DMS53 treated with DMSO at 0.1 percent for 48 hours (cell line): Measurements from ENCODE around the gene RHOT1.
"Not testable (repeated sequence)": the region's sequence is repeated elsewhere in the genome, so short reads cannot be mapped to it uniquely, and the experiment has no call there.

Experiments
- DNase-seq: peaks from one replicate; lab custom pipeline; 2025; ENCODE audit not compliant: unreplicated experiment; lab: John Stamatoyannopoulos, UW

RHOT1 gene

GRCh38 chr17:32142038-32142856 is at the start of gene RHOT1:
Gene RHOT1 (plus strand): TSS chr17:32142502. CDS start chr17:32142693, 191 bp downstream.
- DNase-seq: peak; percentile 59

- no peak for DNase-seq
Observed at GRCh38 chr17:32099686-32100085, 42.6 kb upstream of the RHOT1 start.

- DNase-seq: not testable (repeated sequence)
Observed at GRCh38 chr17:32100323-32100722, 42.0 kb upstream of the RHOT1 start.

GRCh38 chr17:32100971-32101631 is 41.2 kb upstream of the RHOT1 start:
- DNase-seq: peak; percentile 2

DNA sequence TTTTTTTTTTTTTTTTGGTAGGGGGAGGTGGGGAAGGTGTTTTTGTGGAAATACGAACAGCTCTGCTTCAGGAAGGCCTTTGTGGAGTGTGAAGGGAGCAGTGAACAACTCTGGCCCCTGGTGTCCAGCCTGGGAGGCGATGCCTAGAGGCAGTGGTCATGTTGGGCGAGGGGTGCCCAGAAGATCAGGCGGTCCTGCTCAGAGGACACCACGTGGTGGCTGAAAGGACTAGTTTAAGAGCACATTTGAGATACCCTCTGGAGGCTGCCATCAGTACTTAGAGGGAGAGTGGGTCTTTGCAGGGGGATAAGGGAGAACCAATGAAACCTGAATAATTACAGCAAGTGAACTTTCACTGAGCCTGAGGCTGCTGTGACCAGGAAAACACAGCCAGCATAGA is 40.1 kb upstream of the RHOT1 start:
- no peak for DNase-seq

DNA sequence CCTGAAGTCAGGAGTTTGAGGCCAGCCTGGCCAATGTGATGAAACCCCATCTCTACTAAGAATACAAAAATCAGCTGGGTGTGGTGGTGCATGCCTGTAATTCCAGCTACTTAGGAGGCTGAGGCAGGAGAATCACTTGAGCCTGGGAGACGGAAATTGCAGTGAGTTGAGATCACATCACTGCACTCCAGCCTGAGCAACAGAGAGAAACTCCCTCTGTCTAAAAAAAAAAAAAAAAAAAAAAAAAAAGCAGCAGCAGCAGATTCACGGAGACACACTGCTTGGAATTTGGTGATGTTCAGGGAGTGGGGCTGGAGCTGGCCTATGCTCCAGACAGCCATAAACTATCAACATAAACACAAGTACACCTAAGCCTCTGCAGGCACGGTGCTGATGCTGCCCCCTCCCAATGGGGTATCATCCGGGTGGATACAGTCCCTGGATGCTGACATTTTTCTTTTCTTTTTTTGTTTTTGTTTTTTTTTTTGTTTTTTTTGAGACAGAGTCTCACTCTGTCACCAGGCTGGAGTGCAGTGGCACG is 39.6 kb upstream of the RHOT1 start:
- no peak for DNase-seq

GRCh38 chr17:32103476-32104113 is 38.7 kb upstream of the RHOT1 start:
- no peak for DNase-seq

DNA sequence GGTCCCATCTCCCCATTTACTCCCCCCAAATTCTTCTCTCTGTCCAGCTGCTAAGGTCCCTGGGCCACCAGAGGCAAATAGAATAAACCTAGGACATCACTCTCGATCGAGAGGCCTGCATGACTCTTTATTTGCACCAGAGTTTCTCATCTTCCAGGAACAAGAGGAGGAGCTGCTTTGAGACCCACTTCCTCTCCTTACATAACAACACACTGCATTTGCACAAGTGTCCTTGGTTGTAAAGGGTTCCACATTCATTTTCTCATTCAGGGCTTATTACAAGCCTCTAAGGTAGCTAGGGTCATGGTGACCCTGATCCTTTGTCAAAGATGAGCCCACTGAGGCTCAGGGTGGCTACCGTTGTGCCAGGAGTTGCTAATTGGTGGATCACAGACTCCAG is 38.1 kb upstream of the RHOT1 start:
- no peak for DNase-seq

DNA sequence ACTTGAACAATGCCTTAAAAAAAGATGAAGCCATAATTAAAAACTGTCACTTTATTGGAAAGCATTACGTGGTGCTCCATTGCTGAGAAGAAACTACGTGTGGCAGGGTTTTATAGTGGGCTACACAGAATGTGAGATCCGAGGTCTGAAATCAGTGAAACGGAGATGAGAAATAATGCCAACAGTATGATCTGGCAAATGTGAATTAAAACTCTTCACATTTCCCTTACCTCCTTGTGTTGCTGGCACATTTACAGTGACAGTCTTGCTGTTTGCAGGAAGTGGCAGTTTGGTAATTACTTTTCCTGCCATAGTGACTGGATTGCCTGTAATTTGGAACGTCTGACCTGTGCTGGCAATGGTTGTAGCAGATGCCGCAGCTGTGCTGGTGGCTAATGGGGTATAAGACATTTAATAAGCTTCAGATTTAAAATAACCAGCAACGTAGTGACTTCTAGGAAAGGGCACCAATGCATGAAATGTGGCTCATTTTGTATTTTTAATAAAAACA is 35.8 kb upstream of the RHOT1 start:
- DNase-seq: not testable (repeated sequence)

- DNase-seq: not testable (repeated sequence)
Observed at GRCh38 chr17:32107194-32107593, 35.1 kb upstream of the RHOT1 start.

DNA sequence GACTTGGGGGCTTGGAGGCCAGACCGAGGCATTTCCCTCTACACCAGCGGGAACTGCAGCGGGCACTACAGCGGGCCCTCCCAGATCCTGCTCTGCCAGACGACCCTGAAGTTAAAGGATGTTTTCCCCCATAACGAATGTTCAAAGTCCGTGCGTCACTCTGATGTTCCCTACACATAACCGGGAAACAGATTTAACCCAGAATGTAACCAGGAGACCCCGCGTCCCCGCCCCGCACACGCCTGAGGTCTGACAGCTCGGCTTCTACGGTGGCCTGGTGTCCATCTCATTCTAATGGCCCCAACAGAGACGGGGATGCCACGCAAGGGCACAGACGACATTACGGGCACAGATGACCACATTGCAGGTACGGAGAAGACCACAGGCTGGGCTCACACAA is 31.7 kb upstream of the RHOT1 start:
- DNase-seq: no peak

GRCh38 chr17:32111141-32111771 is 31.0 kb upstream of the RHOT1 start:
- DNase-seq: peak; percentile 2

DNA sequence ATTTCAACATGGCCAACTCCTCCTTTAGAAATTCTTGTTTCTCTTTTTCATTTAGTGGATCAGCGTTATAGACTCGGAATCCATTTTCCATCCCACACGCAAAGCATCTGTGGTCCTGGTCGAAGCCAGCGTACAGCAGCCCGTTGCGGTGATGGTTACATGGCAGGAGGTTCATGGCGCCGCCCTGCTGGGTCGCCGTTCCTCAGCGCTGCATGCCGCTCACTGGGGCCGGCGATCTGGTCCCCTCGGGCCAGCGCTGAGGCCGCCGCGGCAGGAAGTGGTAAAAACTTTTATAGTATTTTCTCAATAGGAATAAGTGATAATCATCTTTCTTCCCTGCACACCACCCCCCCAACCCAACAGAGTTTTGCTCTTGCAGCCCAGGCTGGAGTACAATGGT is 29.9 kb upstream of the RHOT1 start:
- no peak for DNase-seq

DNA sequence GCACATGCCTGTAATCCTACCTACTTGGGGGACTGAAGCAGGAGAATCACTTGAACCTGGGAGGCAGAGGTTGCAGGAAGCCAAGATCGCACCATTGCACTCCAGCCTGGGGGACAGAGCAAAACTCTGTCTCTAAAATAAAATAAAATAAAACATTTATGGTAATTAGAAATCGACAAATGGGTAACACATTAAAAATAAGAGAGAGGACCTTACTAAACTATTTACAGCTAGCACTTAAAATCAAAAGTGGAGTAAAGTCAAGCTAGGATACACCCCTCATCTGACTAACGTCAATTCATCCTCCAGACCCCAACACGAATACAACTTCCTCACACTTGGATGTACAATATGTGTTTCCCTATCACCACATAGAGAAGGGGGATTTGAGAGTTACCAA is 27.8 kb upstream of the RHOT1 start:
- DNase-seq: no peak

- DNase-seq: not testable (repeated sequence)
Observed at GRCh38 chr17:32115546-32115945, 26.8 kb upstream of the RHOT1 start.

DNA sequence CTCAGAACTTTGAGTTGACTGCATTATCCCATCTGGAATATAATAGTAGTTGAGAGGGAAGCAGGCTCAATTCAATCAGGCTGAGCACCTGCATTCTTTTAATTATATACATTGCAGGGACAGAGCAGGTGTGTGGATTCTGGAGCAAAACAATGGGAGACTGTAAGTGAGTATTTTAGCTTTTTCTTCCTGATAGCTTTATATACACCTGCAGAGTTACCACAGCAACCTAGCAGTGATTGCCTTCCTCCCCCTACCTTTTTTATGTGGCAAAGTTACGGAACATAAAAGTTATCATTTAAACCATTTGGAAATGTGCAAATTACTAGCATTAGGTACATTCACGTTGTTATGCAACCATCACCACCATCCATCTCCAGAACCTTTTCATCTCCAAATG is 25.4 kb upstream of the RHOT1 start:
- DNase-seq: no peak

- no peak for DNase-seq
Observed at GRCh38 chr17:32117399-32117798, 24.9 kb upstream of the RHOT1 start.

- not testable (repeated sequence) for DNase-seq
Observed at GRCh38 chr17:32118088-32118487, 24.2 kb upstream of the RHOT1 start.

- no peak for DNase-seq
Observed at GRCh38 chr17:32118835-32119234, 23.5 kb upstream of the RHOT1 start.

- no peak for DNase-seq
Observed at GRCh38 chr17:32120141-32120540, 22.2 kb upstream of the RHOT1 start.

DNA sequence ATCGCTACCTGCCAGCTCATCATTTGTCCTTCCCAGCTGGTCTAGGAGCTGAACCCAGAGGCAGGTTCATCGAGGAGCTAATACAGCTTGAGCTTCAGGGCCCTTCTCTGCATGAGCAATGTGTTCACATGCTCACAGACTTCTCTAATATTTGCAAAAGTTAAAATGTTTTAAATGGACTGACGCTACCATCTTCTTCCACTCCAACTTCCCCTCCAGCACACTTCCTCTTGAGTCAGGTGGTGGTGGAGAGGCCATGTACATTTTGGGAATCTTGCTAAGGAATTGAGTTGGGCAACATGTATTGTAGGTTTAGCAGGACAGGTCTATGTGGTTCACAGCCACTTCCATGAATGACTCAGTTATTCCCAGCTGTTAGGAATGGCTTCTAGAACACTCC is 21.6 kb upstream of the RHOT1 start:
- no peak for DNase-seq
